ENCODE results near the gene ZSWIM5.

ZSWIM5 gene

GRCh38 chr1:45010855-45011811 is 195.3 kb downstream of the ZSWIM5 start, which contains the start of gene HECTD3:
Gene HECTD3, minus strand, starts transcription at chr1:45011324. Its CDS starts 67 bp downstream, at chr1:45011257.
- no CpG with 5 or more reads among the region's 62 CpGs for WGBS (ENCODE audit: extremely low coverage, insufficient coverage, low lambda C conversion rate)
- Histone ChIP-seq H2AK5ac (ENCODE audit: low read length) (no peak within 1 kb of the TSS), H3K27me3 (ENCODE audit: insufficient read depth, low read length, poor library complexity) (no peaks in the 10 kb centered on the region), H2BK15ac (replicated peaks; ENCODE audit: low read depth) (no peak within 1 kb of the TSS), H3K4ac (ENCODE audit: low read depth, low read length) (no peak within 1 kb of the TSS), H3K23ac (ENCODE audit: low read length) (no peak within 1 kb of the TSS), H3K4me2 (ENCODE audit: low read length) (peak within 1 kb of the TSS; percentile 88), H3K36me3 (ENCODE audit: control insufficient read depth, insufficient read depth, low read length) (peaks cover 3% of the 10 kb centered on the region), H3K56ac (ENCODE audit: low read length) (peak within 1 kb of the TSS; percentile 87), H2BK120ac (ENCODE audit: low read depth, low read length) (no peak within 1 kb of the TSS), H3K4me3 (ENCODE audit: low read length) (peak within 1 kb of the TSS; percentile 80), H3K79me1 (ENCODE audit: low read length) (peaks cover 16% of the 10 kb centered on the region), H3K27ac (ENCODE audit: low read depth, low read length) (peak within 1 kb of the TSS; percentile 81), H3K79me2 (ENCODE audit: control insufficient read depth, insufficient read depth, low read length) (peaks cover 8% of the 10 kb centered on the region), H2BK5ac (ENCODE audit: low read length) (no peak within 1 kb of the TSS), H4K5ac (ENCODE audit: low read length) (no peak within 1 kb of the TSS), H3K4me1 (ENCODE audit: control insufficient read depth, low read depth, low read length) (peaks cover 7% of the 10 kb centered on the region), H3K18ac (ENCODE audit: low read length) (peak within 1 kb of the TSS; percentile 5), H3K9ac (ENCODE audit: low read length) (peak within 1 kb of the TSS; percentile 82), H4K8ac (ENCODE audit: low read depth, low read length) (no peak within 1 kb of the TSS)
- DNase-seq: peak; percentile 72

- peaks cover 7% of the 10 kb centered on the region for H3K4me1 ChIP-seq (ENCODE audit: control insufficient read depth, low read depth, low read length)
- DNase-seq: peak; percentile 26
- no peak overlapping the region for H2BK5ac ChIP-seq (ENCODE audit: low read length)
- no CpG with 5 or more reads among the region's 41 CpGs for WGBS (ENCODE audit: extremely low coverage, insufficient coverage, low lambda C conversion rate)
- H3K79me1 ChIP-seq (ENCODE audit: low read length): peaks cover 15% of the 10 kb centered on the region
- H3K9ac ChIP-seq (ENCODE audit: low read length): peak overlapping the region; percentile 75
- H3K4ac ChIP-seq (ENCODE audit: low read depth, low read length): no peak overlapping the region
- peak overlapping the region; percentile 80 for H3K4me3 ChIP-seq (ENCODE audit: low read length)
- no peak overlapping the region for H3K23ac ChIP-seq (ENCODE audit: low read length)
- no peak overlapping the region for H2AK5ac ChIP-seq (ENCODE audit: low read length)
- no peak overlapping the region for H3K27ac ChIP-seq (ENCODE audit: low read depth, low read length)
- H4K8ac ChIP-seq (ENCODE audit: low read depth, low read length): no peak overlapping the region
- peaks cover 3% of the 10 kb centered on the region for H3K36me3 ChIP-seq (ENCODE audit: control insufficient read depth, insufficient read depth, low read length)
- peak overlapping the region; percentile 87 for H3K56ac ChIP-seq (ENCODE audit: low read length)
- peak overlapping the region; percentile 71 for H3K4me2 ChIP-seq (ENCODE audit: low read length)
- H3K18ac ChIP-seq (ENCODE audit: low read length): no peak overlapping the region
- H2BK120ac ChIP-seq (ENCODE audit: low read depth, low read length): no peak overlapping the region
- H2BK15ac ChIP-seq (replicated peaks; ENCODE audit: low read depth): no peak overlapping the region
- no peaks in the 10 kb centered on the region for H3K27me3 ChIP-seq (ENCODE audit: insufficient read depth, low read length, poor library complexity)
- H3K79me2 ChIP-seq (ENCODE audit: control insufficient read depth, insufficient read depth, low read length): peaks cover 8% of the 10 kb centered on the region
- no peak overlapping the region for H4K5ac ChIP-seq (ENCODE audit: low read length)
Observed at GRCh38 chr1:45009956-45010854, 196.2 kb downstream of the ZSWIM5 start.

DNA sequence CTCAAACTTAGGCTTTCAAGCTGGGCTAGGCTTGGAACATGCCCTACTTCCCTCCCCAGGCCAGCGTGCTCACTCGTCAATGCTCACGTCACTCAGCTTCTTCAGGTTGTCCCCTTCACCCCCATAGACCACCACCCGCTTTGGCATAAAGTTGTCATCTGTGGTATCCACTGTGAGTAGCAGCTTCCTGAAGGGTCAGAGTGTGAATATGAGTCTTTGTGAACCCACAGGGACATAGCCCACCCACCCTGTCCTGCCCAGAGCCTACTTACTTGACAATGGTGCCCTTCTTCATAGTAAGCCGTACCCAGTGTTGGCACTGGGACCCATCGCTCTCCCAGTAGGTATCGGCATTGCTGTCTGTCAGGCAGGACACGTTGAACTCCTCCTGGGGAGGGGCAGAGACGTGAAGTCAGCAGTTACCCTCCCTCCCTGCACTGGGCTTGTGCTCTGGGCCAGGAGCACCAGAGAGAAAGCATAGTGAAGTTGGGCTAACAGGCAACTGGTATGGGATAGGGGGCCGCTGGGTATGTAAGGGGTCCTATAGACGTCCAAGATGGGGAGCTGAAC is 197.0 kb downstream of the ZSWIM5 start:
- Histone ChIP-seq H4K5ac (ENCODE audit: low read length) (no peak overlapping the region), H3K4me3 (ENCODE audit: low read length) (no peak overlapping the region)

DNA sequence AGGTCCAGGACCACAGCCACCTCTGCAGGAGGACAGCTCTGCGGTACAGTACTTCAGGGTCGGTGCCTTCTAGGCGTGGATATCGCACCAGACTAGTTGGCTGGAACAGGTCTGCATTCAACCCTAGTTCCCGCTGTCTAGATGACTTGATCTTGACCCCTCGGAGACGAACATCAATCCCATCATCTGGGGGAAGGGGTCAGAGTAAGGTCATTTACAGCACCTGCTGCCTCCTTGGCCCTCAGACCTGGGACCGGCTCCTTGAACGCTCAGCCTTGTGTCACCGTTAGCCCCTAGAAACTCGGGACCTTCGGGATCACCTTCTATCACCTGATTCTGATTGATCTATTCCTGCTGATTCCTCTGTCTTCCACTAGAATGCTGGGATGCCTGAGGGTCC is 197.9 kb downstream of the ZSWIM5 start:
- H3K9ac ChIP-seq (ENCODE audit: low read length): no peak overlapping the region
- no peak overlapping the region for H3K23ac ChIP-seq (ENCODE audit: low read length)
- H3K79me2 ChIP-seq (ENCODE audit: control insufficient read depth, insufficient read depth, low read length): peaks cover 5% of the 10 kb centered on the region
- no peak overlapping the region for H3K4me3 ChIP-seq (ENCODE audit: low read length)
- H2BK5ac ChIP-seq (ENCODE audit: low read length): no peak overlapping the region
- H3K4me2 ChIP-seq (ENCODE audit: low read length): no peak overlapping the region
- no peak overlapping the region for H4K5ac ChIP-seq (ENCODE audit: low read length)
- no peak overlapping the region for H2BK120ac ChIP-seq (ENCODE audit: low read depth, low read length)
- WGBS (ENCODE audit: extremely low coverage, insufficient coverage, low lambda C conversion rate): no CpG with 5 or more reads among the region's 12 CpGs
- H3K27me3 ChIP-seq (ENCODE audit: insufficient read depth, low read length, poor library complexity): no peaks in the 10 kb centered on the region
- peaks cover 5% of the 10 kb centered on the region for H3K36me3 ChIP-seq (ENCODE audit: control insufficient read depth, insufficient read depth, low read length)
- H2AK5ac ChIP-seq (ENCODE audit: low read length): no peak overlapping the region
- no peak overlapping the region for H3K56ac ChIP-seq (ENCODE audit: low read length)
- DNase-seq: no peak
- no peak overlapping the region for H3K18ac ChIP-seq (ENCODE audit: low read length)
- no peak overlapping the region for H4K8ac ChIP-seq (ENCODE audit: low read depth, low read length)
- H3K27ac ChIP-seq (ENCODE audit: low read depth, low read length): no peak overlapping the region
- H3K4me1 ChIP-seq (ENCODE audit: control insufficient read depth, low read depth, low read length): peaks cover 6% of the 10 kb centered on the region
- no peak overlapping the region for H2BK15ac ChIP-seq (replicated peaks; ENCODE audit: low read depth)
- H3K4ac ChIP-seq (ENCODE audit: low read depth, low read length): no peak overlapping the region
- H3K79me1 ChIP-seq (ENCODE audit: low read length): peaks cover 7% of the 10 kb centered on the region

More for the DNA sequence above, 197.0 kb downstream of the ZSWIM5 start:
- Histone ChIP-seq H3K18ac (ENCODE audit: low read length) (no peak overlapping the region), H2BK120ac (ENCODE audit: low read depth, low read length) (no peak overlapping the region), H3K4me2 (ENCODE audit: low read length) (no peak overlapping the region), H3K4ac (ENCODE audit: low read depth, low read length) (no peak overlapping the region), H4K8ac (ENCODE audit: low read depth, low read length) (no peak overlapping the region), H2AK5ac (ENCODE audit: low read length) (no peak overlapping the region), H3K23ac (ENCODE audit: low read length) (no peak overlapping the region), H2BK15ac (replicated peaks; ENCODE audit: low read depth) (no peak overlapping the region), H3K36me3 (ENCODE audit: control insufficient read depth, insufficient read depth, low read length) (no peaks in the 10 kb centered on the region), H3K27ac (ENCODE audit: low read depth, low read length) (no peak overlapping the region), H3K79me2 (ENCODE audit: control insufficient read depth, insufficient read depth, low read length) (peaks cover 8% of the 10 kb centered on the region), H3K27me3 (ENCODE audit: insufficient read depth, low read length, poor library complexity) (no peaks in the 10 kb centered on the region), H3K9ac (ENCODE audit: low read length) (no peak overlapping the region), H3K79me1 (ENCODE audit: low read length) (peaks cover 11% of the 10 kb centered on the region), H3K4me1 (ENCODE audit: control insufficient read depth, low read depth, low read length) (peaks cover 7% of the 10 kb centered on the region), H2BK5ac (ENCODE audit: low read length) (no peak overlapping the region), H3K56ac (ENCODE audit: low read length) (no peak overlapping the region)
- DNase-seq: no peak
- no CpG with 5 or more reads among the region's 11 CpGs for WGBS (ENCODE audit: extremely low coverage, insufficient coverage, low lambda C conversion rate)

- Histone ChIP-seq H3K4me3 (ENCODE audit: low read length) (no peak overlapping the region), H3K9ac (ENCODE audit: low read length) (no peak overlapping the region), H3K23ac (ENCODE audit: low read length) (no peak overlapping the region), H2BK5ac (ENCODE audit: low read length) (no peak overlapping the region), H3K79me1 (ENCODE audit: low read length) (peaks cover 5% of the 10 kb centered on the region), H2BK120ac (ENCODE audit: low read depth, low read length) (no peak overlapping the region), H4K5ac (ENCODE audit: low read length) (no peak overlapping the region), H3K79me2 (ENCODE audit: control insufficient read depth, insufficient read depth, low read length) (peaks cover under 1% of the 10 kb centered on the region), H2AK5ac (ENCODE audit: low read length) (no peak overlapping the region), H3K56ac (ENCODE audit: low read length) (no peak overlapping the region), H3K4ac (ENCODE audit: low read depth, low read length) (no peak overlapping the region), H3K27me3 (ENCODE audit: insufficient read depth, low read length, poor library complexity) (no peaks in the 10 kb centered on the region), H3K4me1 (ENCODE audit: control insufficient read depth, low read depth, low read length) (peaks cover 4% of the 10 kb centered on the region), H4K8ac (ENCODE audit: low read depth, low read length) (no peak overlapping the region), H3K36me3 (ENCODE audit: control insufficient read depth, insufficient read depth, low read length) (peaks cover 6% of the 10 kb centered on the region), H3K4me2 (ENCODE audit: low read length) (no peak overlapping the region), H3K27ac (ENCODE audit: low read depth, low read length) (no peak overlapping the region), H2BK15ac (replicated peaks; ENCODE audit: low read depth) (no peak overlapping the region), H3K18ac (ENCODE audit: low read length) (no peak overlapping the region)
- no CpG with 5 or more reads among the region's 3 CpGs for WGBS (ENCODE audit: extremely low coverage, insufficient coverage, low lambda C conversion rate)
- no peak for DNase-seq
Observed at GRCh38 chr1:45008076-45008475, 198.3 kb downstream of the ZSWIM5 start.
